BJ (cell line): ENCODE results near the gene CCR9. TPM values are rescaled to one million over a fixed set of nuclear protein-coding genes. Genes with fewer than 3 reads are reported as not detected.

ENCODE experiments used
- CTCF ChIA-PET: fragments of 350-600 bp; formaldehyde crosslinking; extraction: SDS; loops from one replicate; lab custom pipeline; 2021; ENCODE audit warnings: antibody characterized with exemption, inconsistent platforms; lab: Yijun Ruan, JAX
- POLR2A ChIA-PET: fragments of 300-600 bp; sonication (Branson Sonifier 250); formaldehyde crosslinking; extraction: SDS; loops from one replicate; lab custom pipeline; 2021; ENCODE audit warnings: antibody characterized with exemption; lab: Charles Lee
- DNase-seq: peaks from one replicate; pipeline ENCODE4 v3.0.0-alpha.2; 2011; ENCODE audit warnings: low read depth
- H3K27me3 ChIP-seq: 2 replicates; pipeline ENCODE4 v1.6.0; 2011; ENCODE audit warnings: low read length; ENCODE audit not compliant: control insufficient read depth, insufficient read depth
- H3K36me3 ChIP-seq: 2 replicates; pipeline ENCODE4 v1.5.1; 2011; ENCODE audit warnings: low read length; ENCODE audit not compliant: control insufficient read depth, insufficient read depth
- H3K4me3 ChIP-seq: 2 replicates; pipeline ENCODE4 v1.5.1; 2011; ENCODE audit warnings: low read depth, mild to moderate bottlenecking, control low read depth, low read length
- polyA plus RNA-seq: library from polyadenylated mRNA; depleted of rRNA; stranded (reverse); fragments of >200 nt; gene quantifications from 2 replicates; pipeline ENCODE4 v1.2.3, GENCODE V29; 2011
- TF ChIP-seq, protein P1 (sequence below): IDR thresholded peaks from 2 replicates; pipeline ENCODE4 v1.5.1; 2011; ENCODE audit warnings: low read depth, mild to moderate bottlenecking, control low read depth, inconsistent platforms, low read length, moderate library complexity; ENCODE audit not compliant: insufficient read depth

CCR9 gene
- polyA plus RNA-seq, 1 experiment = not detected

DNA sequence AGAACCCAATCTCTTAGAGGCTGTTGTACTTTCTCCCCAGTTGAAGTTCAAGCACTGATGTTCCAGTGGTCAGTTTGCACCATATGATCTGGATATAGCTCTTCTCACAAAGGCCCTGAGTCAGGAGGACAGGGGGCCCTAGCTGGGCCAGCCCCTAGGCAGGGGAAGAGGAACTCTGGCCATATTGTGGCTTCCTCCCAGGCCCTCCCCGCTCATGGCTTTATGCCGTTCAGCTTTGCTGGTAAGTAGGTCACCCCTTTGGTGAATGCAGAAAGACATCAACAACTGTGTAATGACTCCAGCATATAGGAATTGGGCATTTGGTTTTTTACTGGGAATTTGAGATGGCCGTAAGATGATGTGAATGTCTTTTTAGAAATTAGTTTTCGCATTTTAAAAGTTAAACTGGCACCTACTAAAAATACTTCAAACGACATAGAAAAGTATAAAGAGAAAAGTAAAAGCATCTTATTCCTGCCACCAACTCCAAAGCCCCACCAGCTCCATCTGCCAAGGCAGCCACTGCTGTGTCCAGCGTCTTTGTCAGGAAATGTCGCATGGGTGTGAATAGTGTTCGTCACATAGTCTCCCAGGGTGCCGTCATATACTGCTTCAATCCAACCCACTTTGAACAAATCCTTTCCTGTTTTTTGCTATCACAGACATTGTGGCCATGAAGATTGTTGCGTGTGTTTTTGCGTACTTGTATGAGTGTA lies 25.3 kb downstream of the CCR9 start:
- ChIA-PET CTCF (interaction anchor here (1.2 kb wide), 1 partner anchor 151 kb away, joined by 3 read pairs; no protein-coding TSS in a partner anchor), POLR2A (no interaction called here)
- no peak overlapping the region for H3K4me3 ChIP-seq
- TF ChIP-seq, protein P1, sequence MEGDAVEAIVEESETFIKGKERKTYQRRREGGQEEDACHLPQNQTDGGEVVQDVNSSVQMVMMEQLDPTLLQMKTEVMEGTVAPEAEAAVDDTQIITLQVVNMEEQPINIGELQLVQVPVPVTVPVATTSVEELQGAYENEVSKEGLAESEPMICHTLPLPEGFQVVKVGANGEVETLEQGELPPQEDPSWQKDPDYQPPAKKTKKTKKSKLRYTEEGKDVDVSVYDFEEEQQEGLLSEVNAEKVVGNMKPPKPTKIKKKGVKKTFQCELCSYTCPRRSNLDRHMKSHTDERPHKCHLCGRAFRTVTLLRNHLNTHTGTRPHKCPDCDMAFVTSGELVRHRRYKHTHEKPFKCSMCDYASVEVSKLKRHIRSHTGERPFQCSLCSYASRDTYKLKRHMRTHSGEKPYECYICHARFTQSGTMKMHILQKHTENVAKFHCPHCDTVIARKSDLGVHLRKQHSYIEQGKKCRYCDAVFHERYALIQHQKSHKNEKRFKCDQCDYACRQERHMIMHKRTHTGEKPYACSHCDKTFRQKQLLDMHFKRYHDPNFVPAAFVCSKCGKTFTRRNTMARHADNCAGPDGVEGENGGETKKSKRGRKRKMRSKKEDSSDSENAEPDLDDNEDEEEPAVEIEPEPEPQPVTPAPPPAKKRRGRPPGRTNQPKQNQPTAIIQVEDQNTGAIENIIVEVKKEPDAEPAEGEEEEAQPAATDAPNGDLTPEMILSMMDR = no peak
- H3K36me3 ChIP-seq = no peaks in the 10 kb centered on the region
- no peak for DNase-seq
- H3K27me3 ChIP-seq = no peaks in the 10 kb centered on the region

DNA sequence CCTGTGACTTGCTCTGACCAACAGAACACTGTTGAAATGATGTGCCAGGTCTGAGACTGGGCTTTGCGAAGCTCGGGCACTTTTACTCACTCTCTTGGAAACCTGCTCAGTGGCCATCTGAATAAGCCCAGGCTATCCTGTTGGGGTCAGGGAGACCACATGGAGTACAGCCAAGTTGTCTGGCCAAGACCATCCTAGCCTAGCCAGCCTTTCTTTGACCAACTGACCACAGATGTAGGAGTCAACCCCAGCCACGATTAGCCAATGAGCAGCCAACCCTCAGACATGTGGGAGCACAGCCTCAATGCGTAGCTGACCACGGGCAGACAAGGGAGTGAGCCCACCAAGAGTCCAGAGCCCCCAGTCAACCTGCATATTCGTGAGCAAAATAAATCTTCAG lies 26.1 kb downstream of the CCR9 start:
- Histone ChIP-seq H3K36me3 (no peaks in the 10 kb centered on the region), H3K27me3 (no peaks in the 10 kb centered on the region), H3K4me3 (no peak overlapping the region)
- no peak for DNase-seq
- ChIA-PET POLR2A (no interaction called here), CTCF (interaction anchor here (1.2 to 1.4 kb wide), 2 partner anchors 8 to 152 kb away, joined by 3 read pairs; no protein-coding TSS in a partner anchor)
- TF ChIP-seq, protein P1 = no peak

DNA sequence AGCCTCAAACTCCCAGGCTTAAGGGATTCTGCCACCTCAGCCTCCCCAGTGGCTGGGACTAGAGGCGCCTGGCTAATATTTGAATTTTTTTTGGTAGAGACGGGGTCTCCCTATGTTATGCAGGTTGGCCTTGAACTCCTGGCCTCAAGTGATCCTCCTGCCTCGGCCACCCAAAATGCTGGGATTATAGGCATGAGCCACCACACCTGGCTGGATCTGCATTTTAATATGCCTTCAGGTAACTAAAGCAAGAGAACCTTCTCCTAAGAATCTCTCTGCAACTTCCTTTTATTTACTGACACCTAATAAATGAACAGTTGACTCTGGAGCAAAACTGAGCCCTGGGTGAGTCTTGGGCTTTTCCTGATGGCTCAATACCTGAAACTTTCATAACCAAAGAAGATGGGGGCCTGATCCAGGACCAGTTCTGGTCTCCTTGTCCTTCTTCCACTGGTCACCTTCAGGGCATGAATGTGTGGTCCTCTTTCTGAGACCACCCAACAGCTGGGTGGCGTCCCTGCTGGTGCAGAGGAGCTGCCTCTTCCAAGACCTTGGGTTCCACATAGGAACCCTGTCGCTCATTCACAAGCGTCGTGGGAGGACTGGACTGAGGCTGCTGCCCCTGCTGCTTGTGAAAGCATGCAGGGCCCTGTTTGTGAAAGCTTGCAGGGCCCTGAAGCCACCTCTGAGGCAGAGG lies 28.2 kb downstream of the CCR9 start:
- no peaks in the 10 kb centered on the region for H3K27me3 ChIP-seq
- ChIA-PET CTCF (interaction anchor here (1.2 kb wide), 1 partner anchor 15 kb away, joined by 3 read pairs; no protein-coding TSS in a partner anchor), POLR2A (no interaction called here)
- DNase-seq = no peak
- H3K36me3 ChIP-seq = no peaks in the 10 kb centered on the region
- no peak overlapping the region for H3K4me3 ChIP-seq
- TF ChIP-seq, protein P1 = no peak

DNA sequence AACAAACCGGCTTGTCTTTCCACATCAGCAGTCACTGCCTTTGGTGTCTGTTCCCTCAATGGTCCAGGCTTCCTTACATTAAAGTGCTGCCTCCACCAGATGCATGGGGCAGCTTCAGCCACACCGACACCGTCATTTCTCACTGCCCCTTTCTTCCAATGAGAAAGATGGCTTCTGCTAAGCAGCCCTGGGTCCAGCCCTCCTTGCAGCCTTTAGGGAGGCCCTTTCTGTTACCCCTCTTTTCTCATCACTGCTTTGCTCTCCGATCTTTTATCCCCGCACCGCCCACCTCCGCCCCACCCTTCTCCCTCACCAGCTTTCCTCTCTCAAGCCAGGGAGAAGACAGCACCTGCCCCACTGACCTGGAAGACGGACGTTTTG lies 28.7 kb downstream of the CCR9 start:
- Histone ChIP-seq H3K4me3 (no peak overlapping the region), H3K36me3 (no peaks in the 10 kb centered on the region; the same call in 1 of the 2 replicates), H3K27me3 (no peaks in the 10 kb centered on the region)
- ChIA-PET POLR2A (no interaction called here), CTCF (interaction anchor here (0.6 to 1.2 kb wide), 2 partner anchors 15 to 129 kb away, joined by 3 read pairs; no protein-coding TSS in a partner anchor)
- TF ChIP-seq, protein P1 = no peak
- no peak for DNase-seq
